GM19328 (cell line): ENCODE results near the gene TSPYL2.

ENCODE experiments used
- ATAC-seq: cut with Tn5 transposase; IDR thresholded peaks from one replicate; pipeline ENCODE4 v1.9.1; 2021; ENCODE audit warnings: mild to moderate bottlenecking, moderate library complexity; ENCODE audit not compliant: unreplicated experiment

The TSPYL2 gene

DNA sequence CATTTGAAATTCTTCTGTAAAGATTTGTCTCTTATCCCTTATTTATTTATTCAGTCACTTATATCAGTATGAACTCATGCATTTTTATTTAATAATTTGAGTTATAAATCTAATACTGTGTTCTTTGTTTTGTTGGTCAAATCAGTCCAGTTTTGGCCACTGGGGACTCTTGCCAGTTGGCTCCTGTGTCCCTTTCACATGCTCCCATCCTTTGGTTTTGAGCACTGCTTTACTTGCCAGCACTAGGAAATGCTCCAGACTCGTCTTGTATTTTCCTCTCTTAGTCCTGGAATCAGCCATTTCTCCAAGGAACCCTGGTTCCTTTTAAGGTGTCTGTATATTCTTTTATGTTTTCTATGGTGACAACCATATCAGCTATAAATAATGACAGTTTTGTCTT, 39.8 kb downstream of the TSPYL2 start:
- ATAC-seq = no peak

DNA sequence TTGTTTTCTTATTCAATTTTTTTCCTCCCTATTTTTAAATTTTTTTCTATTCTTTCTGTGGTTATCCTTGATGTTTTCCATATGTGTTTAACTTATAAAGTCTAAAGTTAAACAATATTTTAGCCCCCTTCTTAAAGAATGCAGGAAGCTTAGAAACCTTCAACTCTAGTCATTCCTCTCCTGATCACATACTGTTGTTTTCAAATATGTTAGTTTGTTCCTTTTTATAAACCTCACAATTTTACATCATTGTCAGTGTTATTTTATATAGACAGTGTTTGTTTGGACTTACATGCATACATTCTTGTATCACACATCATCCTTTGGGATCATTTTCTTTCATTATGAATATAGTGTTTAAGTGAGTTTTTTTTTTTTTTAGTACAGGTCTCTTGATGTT, 43.3 kb downstream of the TSPYL2 start:
- no peak for ATAC-seq

DNA sequence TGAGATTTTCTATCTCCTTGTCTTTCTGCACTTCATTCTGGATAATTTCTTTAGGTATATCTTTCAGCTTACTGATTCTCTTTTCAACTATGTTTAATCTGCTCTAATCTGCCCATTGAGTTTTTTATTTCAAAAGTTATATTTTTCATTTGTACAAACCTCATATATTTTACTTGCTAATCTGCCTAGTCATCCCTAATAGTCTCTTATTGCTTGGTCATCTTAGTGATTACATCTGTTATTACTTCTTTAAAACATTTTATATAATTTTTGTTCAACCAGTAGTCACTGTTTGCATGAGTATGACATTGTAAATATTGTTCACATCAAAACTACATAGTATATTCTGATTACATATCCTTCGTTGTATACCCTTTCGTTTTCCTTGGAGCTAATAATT, 44.2 kb downstream of the TSPYL2 start:
- no peak for ATAC-seq

- no peak for ATAC-seq
Observed at GRCh38 chrX:53128097-53128749, 46.1 kb downstream of the TSPYL2 start.

DNA sequence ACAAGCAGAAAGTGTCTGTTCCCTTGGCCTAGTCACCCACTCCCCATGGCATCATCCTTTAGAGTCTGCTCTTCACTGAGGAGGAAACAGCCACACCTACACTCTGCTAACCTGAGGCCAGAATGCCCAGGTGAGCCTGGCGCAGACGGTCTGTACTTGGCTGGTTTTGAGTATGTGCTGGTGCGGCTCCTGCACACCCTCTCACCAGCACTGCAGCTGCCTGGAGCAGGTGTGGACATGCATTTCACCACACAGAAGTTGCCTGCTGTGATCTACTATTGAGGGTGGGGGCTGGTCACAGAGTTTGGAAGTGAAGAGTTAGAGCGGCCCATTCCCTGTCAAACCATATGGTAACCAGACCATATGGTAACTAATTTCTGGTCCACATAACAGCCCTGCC, 51.2 kb downstream of the TSPYL2 start:
- ATAC-seq = no peak

- no peak for ATAC-seq
Observed at GRCh38 chrX:53135581-53135980, 53.4 kb downstream of the TSPYL2 start.
